Embryonic facial prominence (tissue), 1 donor: ENCODE data around the gene KLHDC7A.
"Not testable (repeated sequence)": the region's sequence is repeated elsewhere in the genome, so short reads cannot be mapped to it uniquely, and the experiment has no call there.

Experiments used
- DNase-seq: peaks from one replicate; pipeline ENCODE4 v3.0.0-alpha.2; 2016; ENCODE audit errors: extremely low spot score

KLHDC7A gene

GRCh38 chr1:18480315-18481189 lies at the start of gene KLHDC7A:
TSS of gene KLHDC7A (plus strand) at chr1:18480930. CDS start at chr1:18480982, 52 bp downstream.
- no peak for DNase-seq

DNA sequence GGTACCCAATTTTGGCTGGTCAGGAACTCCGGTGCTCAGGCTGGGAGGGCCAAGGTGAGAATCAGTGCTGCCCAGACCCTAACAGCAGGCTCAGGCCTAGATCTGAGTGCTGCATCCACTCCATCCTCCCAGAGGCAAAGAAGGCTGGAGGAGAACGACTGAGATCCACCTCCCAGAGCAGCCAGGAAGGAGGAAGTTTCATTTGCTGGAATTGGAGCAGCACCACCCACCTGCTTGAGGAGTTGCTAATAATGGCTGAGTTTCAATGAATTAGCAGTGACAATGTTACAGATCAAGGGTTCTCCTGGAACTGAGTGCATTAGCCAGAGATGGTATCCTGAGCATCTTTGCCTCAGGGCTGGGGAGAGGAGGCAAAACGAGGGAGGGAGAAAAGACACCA lies 46.7 kb upstream of the KLHDC7A start:
- no peak for DNase-seq

DNA sequence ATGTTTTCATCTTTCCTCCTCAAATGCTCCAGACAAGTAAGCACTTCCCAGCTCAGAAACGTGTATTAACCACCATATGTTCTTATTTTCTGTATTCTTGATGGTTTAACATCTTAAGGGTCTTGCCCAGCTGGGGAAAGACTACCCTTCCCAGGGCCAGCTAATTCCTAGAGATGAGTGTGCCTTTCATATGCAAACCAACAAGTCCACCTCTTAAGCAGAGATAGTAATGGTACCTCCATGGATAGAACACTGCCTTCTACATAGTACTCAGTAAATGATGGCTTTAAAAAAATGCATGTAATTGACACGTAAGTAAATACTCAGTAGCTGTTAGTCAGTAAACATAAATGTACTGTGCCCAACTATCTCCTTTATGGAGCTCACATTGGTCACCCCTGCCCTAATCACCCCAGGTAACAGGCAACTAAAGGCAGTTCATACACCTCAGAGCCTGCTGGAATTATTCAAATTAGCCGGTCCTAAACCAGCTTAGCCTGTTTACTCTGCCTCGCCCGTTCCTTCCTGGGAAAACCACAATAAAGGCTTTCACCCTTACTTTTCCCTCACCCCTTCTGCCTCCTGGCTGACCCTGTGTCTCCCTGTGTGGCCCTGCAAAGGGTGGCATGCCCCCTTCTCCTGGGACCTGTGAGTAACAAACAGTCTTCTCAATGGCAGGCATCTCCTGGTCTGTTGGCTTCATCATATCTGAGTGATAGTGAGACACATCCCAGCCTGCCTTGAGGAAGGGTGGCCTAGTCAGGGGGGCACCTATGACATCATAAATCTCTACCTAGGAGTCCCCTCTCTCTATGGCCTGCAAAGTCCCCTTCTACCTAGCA lies 40.1 kb upstream of the KLHDC7A start:
- DNase-seq, result no peak

- no peak for DNase-seq
Measured at GRCh38 chr1:18443587-18444520, 36.9 kb upstream of the KLHDC7A start.

DNA sequence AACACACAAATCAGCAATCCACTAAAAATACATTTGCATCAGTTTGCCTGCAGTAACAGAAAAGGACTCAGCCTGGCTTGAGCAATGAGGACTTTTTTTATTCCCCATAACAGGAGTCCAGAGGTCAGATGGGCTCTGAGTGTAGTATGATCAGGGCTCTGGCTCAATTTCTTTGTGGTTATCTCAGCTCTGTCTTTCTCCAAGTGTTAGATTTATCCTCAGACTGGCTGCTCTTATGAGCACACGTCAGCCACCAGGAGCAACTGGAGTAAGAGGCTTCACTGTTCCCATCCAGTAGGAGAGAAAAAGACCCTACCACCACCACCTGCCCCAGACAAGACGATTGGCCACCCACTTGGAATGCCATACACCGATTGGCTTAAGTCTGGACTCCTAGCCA lies 36.2 kb upstream of the KLHDC7A start:
- DNase-seq, result no peak

GRCh38 chr1:18446751-18447150 lies 34.0 kb upstream of the KLHDC7A start:
- no peak for DNase-seq

- no peak for DNase-seq
Measured at GRCh38 chr1:18447509-18448220, 33.1 kb upstream of the KLHDC7A start.

DNA sequence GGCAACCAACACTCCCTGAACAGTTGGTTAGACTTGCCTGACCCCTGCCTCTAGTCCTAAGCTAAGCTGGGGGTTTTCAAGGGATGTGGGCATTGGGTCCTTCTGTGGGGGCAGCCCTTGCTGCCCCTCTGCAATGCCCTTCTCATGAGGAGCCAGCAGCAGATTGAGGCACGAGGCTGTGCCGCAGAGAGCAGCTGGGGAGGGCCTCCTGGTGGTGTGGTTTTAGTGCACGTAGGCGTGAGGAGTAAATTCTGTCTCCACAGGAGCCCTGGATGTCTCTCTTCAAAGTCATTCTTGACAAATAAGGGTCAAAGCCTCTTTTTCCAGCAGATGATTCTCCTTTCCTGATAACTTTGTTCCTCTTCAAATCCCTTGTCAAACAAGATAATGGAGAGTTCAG lies 31.8 kb upstream of the KLHDC7A start:
- DNase-seq, result no peak

- no peak for DNase-seq
Measured at GRCh38 chr1:18452550-18452949, 28.2 kb upstream of the KLHDC7A start.

DNA sequence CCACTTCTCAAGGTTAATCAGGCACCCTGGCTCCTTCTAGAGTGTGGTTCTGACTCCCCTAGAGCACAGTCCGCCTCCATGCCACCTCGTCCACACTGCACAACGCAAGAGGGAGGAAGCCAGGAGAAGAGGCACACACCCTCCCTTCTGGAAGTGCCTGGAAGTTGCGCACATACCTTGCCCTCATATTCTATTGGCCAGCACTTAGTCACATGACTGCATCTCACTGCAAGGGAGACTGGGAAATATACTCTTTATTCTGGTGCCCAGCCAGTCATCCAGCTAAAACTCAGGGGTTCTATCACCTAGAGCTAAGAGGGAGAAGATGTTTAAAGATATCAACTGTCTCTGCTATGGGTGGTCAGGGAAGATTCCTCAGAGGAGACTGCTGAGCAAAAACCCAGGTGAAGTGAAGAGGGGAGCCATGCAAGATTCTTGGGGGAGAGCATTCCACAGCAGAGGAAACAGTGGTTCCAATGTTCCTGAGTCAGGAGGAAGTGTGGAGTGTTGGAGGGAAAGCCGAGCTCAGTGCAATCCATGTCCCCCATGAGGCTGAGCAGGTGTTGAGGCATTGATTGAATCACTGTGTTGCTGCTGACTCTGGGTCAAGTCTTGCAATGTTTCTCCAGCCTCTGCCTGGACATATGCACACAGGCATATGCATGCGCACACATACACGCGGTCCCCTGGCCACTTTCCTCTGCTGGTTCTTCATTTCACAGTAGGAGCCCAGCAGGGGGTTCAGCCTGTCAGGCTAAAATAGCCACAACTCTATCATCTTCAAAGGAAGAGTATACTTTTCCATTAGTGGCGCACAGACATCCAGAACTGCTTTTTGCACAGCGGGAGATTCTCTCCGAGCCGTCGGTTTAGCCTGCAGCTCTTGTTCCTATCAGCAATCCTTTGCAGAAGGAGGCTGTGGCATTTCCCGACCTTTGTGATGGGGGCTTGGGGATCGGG lies 22.3 kb upstream of the KLHDC7A start:
- no peak for DNase-seq

GRCh38 chr1:18461656-18462055 lies 19.1 kb upstream of the KLHDC7A start:
- DNase-seq, result no peak

- not testable (repeated sequence) for DNase-seq
Measured at GRCh38 chr1:18462517-18462916, 18.2 kb upstream of the KLHDC7A start.

DNA sequence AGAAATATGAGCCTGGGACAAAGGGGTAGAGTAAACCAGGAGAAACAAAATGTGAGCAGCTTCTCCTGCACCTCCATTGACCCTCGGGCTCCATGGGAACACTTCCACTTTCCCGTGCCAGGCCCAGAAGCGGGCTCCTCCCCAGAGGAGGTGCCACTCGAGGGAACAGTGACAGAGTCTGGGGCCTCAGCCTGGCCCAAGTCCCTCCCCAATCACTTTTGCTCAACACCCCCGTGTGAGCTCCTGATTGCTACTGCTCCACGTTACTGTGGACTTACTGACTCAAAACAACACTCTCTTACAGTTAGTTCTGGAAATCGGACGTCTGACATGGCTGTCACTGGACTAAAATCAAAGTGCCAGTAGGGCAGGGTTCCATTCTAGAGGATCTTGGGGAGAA lies 17.7 kb upstream of the KLHDC7A start:
- no peak for DNase-seq

- no peak for DNase-seq
Measured at GRCh38 chr1:18463984-18464664, 16.6 kb upstream of the KLHDC7A start.

DNA sequence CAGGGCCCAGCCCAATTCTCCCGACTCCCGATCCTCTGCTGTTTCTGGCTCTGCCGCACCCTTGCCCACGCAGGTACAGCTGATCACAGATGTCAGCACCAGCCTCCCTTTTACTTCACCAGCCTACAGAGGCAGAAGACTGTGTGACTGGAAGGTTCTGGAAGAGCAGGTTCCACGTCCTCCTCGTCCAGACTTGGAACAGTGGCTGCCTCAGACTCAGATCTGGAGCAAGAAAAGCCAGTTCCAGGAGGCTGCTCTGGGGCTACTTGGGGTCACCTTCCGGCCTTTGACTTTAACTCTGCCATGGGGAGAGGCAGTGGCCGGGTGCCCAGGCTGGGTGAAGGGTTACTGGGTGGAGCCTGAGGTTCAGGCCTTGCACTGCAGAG lies 16.1 kb upstream of the KLHDC7A start:
- no peak for DNase-seq

DNA sequence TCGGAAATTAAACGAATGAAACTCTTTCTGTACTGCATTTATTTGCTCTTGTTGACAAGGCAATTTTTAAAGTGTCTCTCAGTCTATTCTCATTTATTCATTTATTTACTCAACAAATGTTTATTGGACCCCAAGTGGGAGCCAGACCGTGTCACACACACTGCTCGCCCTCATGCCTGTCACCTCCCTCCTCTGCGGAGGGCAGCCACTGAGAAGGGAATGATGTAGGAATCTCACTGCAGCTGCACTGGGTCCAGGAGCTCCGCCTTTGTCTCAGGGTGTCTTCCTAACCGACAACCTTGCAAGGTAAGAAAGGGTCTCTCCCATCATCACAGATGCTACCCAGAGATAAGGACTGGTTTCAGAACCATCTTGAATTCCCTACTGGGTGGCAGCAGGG lies 14.1 kb upstream of the KLHDC7A start:
- no peak for DNase-seq

DNA sequence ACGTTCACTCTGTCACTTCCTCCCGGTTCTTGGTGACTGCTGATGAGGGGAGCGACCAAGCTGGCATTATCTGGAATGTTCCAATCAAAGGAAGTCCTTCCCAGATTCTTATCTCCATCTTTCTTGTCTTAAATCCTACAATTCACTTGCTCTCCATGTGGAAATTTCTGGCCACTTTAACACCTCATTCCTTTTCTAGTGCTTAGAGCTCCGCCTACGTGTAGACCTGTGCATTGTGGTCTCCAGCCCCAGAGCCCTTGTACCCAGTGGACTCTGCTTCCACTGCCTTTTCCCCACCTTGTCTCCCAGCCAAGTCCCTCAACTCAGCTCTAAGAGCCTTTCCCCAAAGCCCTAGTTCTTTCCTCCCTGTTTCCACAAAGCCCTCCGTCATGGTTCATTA lies 12.2 kb upstream of the KLHDC7A start:
- no peak for DNase-seq

DNA sequence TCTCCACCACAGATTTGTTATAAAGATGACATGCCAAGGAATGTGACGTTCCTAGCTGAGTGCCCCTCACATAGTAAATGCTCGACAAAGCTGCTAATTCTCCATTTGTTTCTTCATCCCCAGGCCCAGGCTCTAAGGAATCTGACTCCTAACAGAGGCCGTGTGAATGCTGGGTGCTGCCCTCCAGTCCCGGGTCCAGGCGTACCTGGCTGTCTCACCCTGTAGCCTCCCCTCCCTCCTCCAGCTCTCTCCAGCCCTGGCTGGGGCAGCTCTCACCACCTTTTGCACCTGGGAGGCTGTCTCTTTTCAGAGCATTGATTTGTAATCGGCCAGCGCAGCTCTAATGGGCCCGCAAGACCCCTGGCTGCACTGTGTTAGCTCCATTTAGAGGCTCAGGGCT lies 11.2 kb upstream of the KLHDC7A start:
- no peak for DNase-seq

- DNase-seq, result no peak
Measured at GRCh38 chr1:18470671-18471355, 9.9 kb upstream of the KLHDC7A start.
